ENCODE results near the gene MRAP2.

- no peak for TF ChIP-seq CTCF (optimal IDR thresholded peaks at IDR 0.05 in 1 of 3, IDR thresholded peaks at IDR 0.05 in 1 of 3, conservative IDR thresholded peaks at IDR 0.05 in 1 of 3; ENCODE audit: extremely low read depth in 1 of 3, insufficient read depth in 2 of 3, low read length in 3 of 3)
- no peak for TF ChIP-seq EZH2 (IDR thresholded peaks at IDR 0.05; ENCODE audit: low read length)
Measured at GRCh38 chr6:84086545-84087429, 53.2 kb downstream of the MRAP2 start.
